SK-N-SH (cell line): ENCODE measurements around the gene ATXN10. TPM values are rescaled to one million over a fixed set of nuclear protein-coding genes. Genes with fewer than 3 reads are reported as not detected.

Experiments
- CTCF ChIA-PET: fragments of 300-600, 350-600 bp; formaldehyde crosslinking; extraction: SDS; loops from one replicate; lab custom pipeline; 2021; lab: Yijun Ruan, JAX
- POLR2A ChIA-PET: fragments of 350-600 bp; sonication (Branson Sonifier 250); formaldehyde crosslinking; extraction: SDS; loops from one replicate; lab custom pipeline; 2020; ENCODE audit warnings: antibody characterized with exemption, inconsistent platforms; lab: Yijun Ruan, JAX
- DNase-seq: peaks from one replicate; pipeline ENCODE4 v3.0.0; 2012
- H2AFZ ChIP-seq: fragments of 200-600 bp; sonication (generic); 2 replicates; pipeline ENCODE4 v1.8.1; 2016; ENCODE audit warnings: antibody characterized with exemption, mild to moderate bottlenecking, low read depth
- H3F3A ChIP-seq: fragments of 200-600 bp; sonication (generic); replicated peaks from 2 replicates; pipeline ENCODE3; 2016; ENCODE audit warnings: antibody characterized with exemption, mild to moderate bottlenecking; ENCODE audit not compliant: insufficient read depth
- H3K27ac ChIP-seq, 2 experiments: fragments of 200-500 bp in 1 of 2; fragments of 200-600 bp in 1 of 2; sonication (Bioruptor generic) in 1 of 2; sonication (generic), shearing (Covaris generic) in 1 of 2; 2 replicates each; pipeline versions ENCODE4 v1.5.1 to v1.6.1; 2014 to 2016; ENCODE audit warnings: low read depth in 2 of 2, inconsistent platforms in 1 of 2, low read length in 1 of 2, mild to moderate bottlenecking in 1 of 2, mixed read lengths in 1 of 2
- H3K27me3 ChIP-seq: fragments of 200-600 bp; sonication (generic), shearing (Covaris generic); 2 replicates; pipeline ENCODE4 v1.6.1; 2016; ENCODE audit warnings: mixed run types; ENCODE audit not compliant: insufficient read depth
- H3K36me3 ChIP-seq, 2 experiments: fragments of 200-500 bp in 1 of 2; fragments of 200-600 bp in 1 of 2; sonication (Bioruptor generic) in 1 of 2; sonication (generic) in 1 of 2; replicated peaks in 1 of 2; 2 replicates each; pipeline versions ENCODE3 to v1.5.1; 2014 to 2016; ENCODE audit warnings: low read length in 1 of 2, mild to moderate bottlenecking in 1 of 2; ENCODE audit not compliant: insufficient read depth in 2 of 2, control insufficient read depth in 1 of 2
- H3K4me1 ChIP-seq, 2 experiments: fragments of 200-500 bp in 1 of 2; fragments of 200-600 bp in 1 of 2; sonication (Bioruptor generic) in 1 of 2; sonication (generic), shearing (Covaris generic) in 1 of 2; 2 replicates each; pipeline versions ENCODE4 v1.5.1 to v1.6.1; 2014 to 2016; ENCODE audit warnings: low read depth in 1 of 2, low read length in 1 of 2, mixed run types in 1 of 2; ENCODE audit not compliant: insufficient read depth in 2 of 2, control insufficient read depth in 1 of 2
- H3K4me2 ChIP-seq: fragments of 200-600 bp; sonication (generic), shearing (Covaris generic); 2 replicates; pipeline ENCODE4 v1.6.1; 2017; ENCODE audit warnings: mixed run types
- H3K4me3 ChIP-seq, 2 experiments: fragments of 200-500 bp in 1 of 2; fragments of 200-600 bp in 1 of 2; sonication (Bioruptor generic) in 1 of 2; sonication (generic), shearing (Covaris generic) in 1 of 2; 2 replicates each; pipeline versions ENCODE4 v1.5.1 to v1.8.1; 2014 to 2016; ENCODE audit warnings: low read depth in 2 of 2, inconsistent platforms in 1 of 2, low read length in 1 of 2, mild to moderate bottlenecking in 1 of 2, mixed read lengths in 1 of 2, moderate library complexity in 1 of 2
- H3K79me2 ChIP-seq: fragments of 200-600 bp; sonication (generic); 2 replicates; pipeline ENCODE4 v1.8.1; 2017; ENCODE audit warnings: mild to moderate bottlenecking; ENCODE audit not compliant: insufficient read depth
- H3K9ac ChIP-seq: fragments of 200-600 bp; sonication (generic); 2 replicates; pipeline ENCODE4 v1.6.1; 2017; ENCODE audit warnings: mixed run types
- H3K9me2 ChIP-seq: fragments of 200-600 bp; sonication (generic); 2 replicates; pipeline ENCODE4 v1.6.1; 2017; ENCODE audit warnings: mixed run types
- H3K9me3 ChIP-seq: fragments of 200-600 bp; sonication (generic); 2 replicates; pipeline ENCODE4 v1.6.1; 2017; ENCODE audit warnings: mixed run types, mild to moderate bottlenecking, moderate library complexity
- H4K20me1 ChIP-seq: fragments of 200-600 bp; sonication (generic); 2 replicates; pipeline ENCODE4 v1.6.1; 2017; ENCODE audit warnings: mild to moderate bottlenecking, mixed run types; ENCODE audit not compliant: insufficient read depth
- CHD2 ChIP-seq: fragments of 150-350 bp; IDR thresholded peaks from 2 replicates; pipeline ENCODE4 v1.6.1; 2018; ENCODE audit warnings: low read length; ENCODE audit not compliant: partially characterized antibody
- FOXM1 ChIP-seq: IDR thresholded peaks from 2 replicates; pipeline ENCODE4 v1.4.0; 2012; ENCODE audit warnings: low read depth, mild to moderate bottlenecking
- MXI1 ChIP-seq: IDR thresholded peaks from 2 replicates; pipeline ENCODE4 v1.6.1; 2012; ENCODE audit warnings: mild to moderate bottlenecking, low read depth, low read length, improper control_type of control experiment
- PBX3 ChIP-seq: IDR thresholded peaks from 2 replicates; pipeline ENCODE4; 2012
- RCOR1 ChIP-seq: fragments of 150-350 bp; IDR thresholded peaks from 2 replicates; pipeline ENCODE4 v1.6.1; 2017; ENCODE audit warnings: antibody characterized with exemption, low read length
- SIN3A ChIP-seq: IDR thresholded peaks from 2 replicates; pipeline ENCODE4 v1.6.1; 2012; ENCODE audit warnings: low read depth, mild to moderate bottlenecking, low read length, moderate library complexity, borderline replicate concordance
- TAF1 ChIP-seq: IDR thresholded peaks from 2 replicates; pipeline ENCODE4 v1.6.1; 2012; ENCODE audit warnings: low read depth, mild to moderate bottlenecking, low read length, moderate library complexity, borderline replicate concordance
- TCF12 ChIP-seq: IDR thresholded peaks from 2 replicates; pipeline ENCODE4 v1.4.0; 2012
- TEAD4 ChIP-seq: IDR thresholded peaks from 2 replicates; pipeline ENCODE4 v1.4.0; 2012; ENCODE audit warnings: mild to moderate bottlenecking, borderline replicate concordance; ENCODE audit not compliant: insufficient read depth
- USF2 ChIP-seq: fragments of 150-350 bp; IDR thresholded peaks from 2 replicates; pipeline ENCODE4 v1.6.1; 2017; ENCODE audit warnings: antibody characterized with exemption, low read length, low read depth, borderline replicate concordance
- YY1 ChIP-seq: IDR thresholded peaks from 2 replicates; pipeline ENCODE4 v1.4.0; 2012; ENCODE audit warnings: low read depth, mild to moderate bottlenecking
- ZBTB33 ChIP-seq: IDR thresholded peaks from 2 replicates; pipeline ENCODE4 v1.4.0; 2012; ENCODE audit warnings: low read depth, borderline replicate concordance
- WGBS: methylation state at CpG from one replicate; pipeline ENCODE4 v1.1.6; 2017; ENCODE audit warnings: low lambda C conversion rate; 5-methylcytosine and 5-hydroxymethylcytosine counted together
- polyA plus RNA-seq, 3 experiments: library from polyadenylated mRNA; depleted of rRNA; stranded (reverse); fragments of >200 nt; gene quantifications; 2 replicates each; pipeline ENCODE4 v1.2.3, GENCODE V29; 2012

Gene ATXN10
- polyA plus RNA-seq, 1 of the 3 experiments (the other 2 are of a cell fraction) = 202 TPM

- H4K20me1 ChIP-seq = peaks cover 18% of the 10 kb centered on the region; the same call in 1 of the 2 replicates
- no peak overlapping the region for H2AFZ ChIP-seq
- CTCF ChIA-PET = no interaction called here
- H3K27me3 ChIP-seq = no peaks in the 10 kb centered on the region
- WGBS = 95% methylated on average over 3 of the region's 3 CpGs
- no peaks in the 10 kb centered on the region; a peak in 2 of 4 replicates for H3K4me1 ChIP-seq
- TF ChIP-seq RCOR1 (no peak), CHD2 (no peak), FOXM1 (no peak), MXI1 (no peak), YY1 (no peak)
- TF ChIP-seq, all 33 proteins: peak for 0
- Histone ChIP-seq H3K9me2 (no peaks in the 10 kb centered on the region), H3F3A (peaks cover 12% of the 10 kb centered on the region), H3K9ac (no peak overlapping the region), H3K9me3 (no peaks in the 10 kb centered on the region), H3K79me2 (peaks cover 81% of the 10 kb centered on the region), H3K4me2 (no peak overlapping the region), H3K36me3 (peaks cover 68 to 78% of the 10 kb centered on the region in 2 experiments), H3K4me3 (no peak overlapping the region), H3K27ac (no peak overlapping the region)
- POLR2A ChIA-PET = no interaction called here
- no peak for DNase-seq
These were observed 31.3 kb downstream of the ATXN10 start for GRCh38 chr22:45702981-45703380.

- Histone ChIP-seq H3K79me2 (peaks cover 81% of the 10 kb centered on the region), H3K36me3 (peaks cover 65 to 84% of the 10 kb centered on the region in 2 experiments), H3K4me3 (no peak overlapping the region), H2AFZ (no peak overlapping the region), H3K9me2 (no peaks in the 10 kb centered on the region), H3K27me3 (no peaks in the 10 kb centered on the region), H3K4me2 (no peak overlapping the region), H3K27ac (no peak overlapping the region), H3K9ac (no peak overlapping the region), H4K20me1 (peaks cover 22% of the 10 kb centered on the region), H3F3A (peaks cover 17% of the 10 kb centered on the region), H3K9me3 (no peaks in the 10 kb centered on the region), H3K4me1 (peaks cover 2 to 3% of the 10 kb centered on the region in 2 experiments; a peak in 3 of 4 replicates)
- POLR2A ChIA-PET = no interaction called here
- no peak for DNase-seq
- CTCF ChIA-PET = no interaction called here
- 100% methylated on average over 2 of the region's 2 CpGs for WGBS
- TF ChIP-seq SIN3A (no peak), ZBTB33 (no peak), USF2 (no peak), MXI1 (no peak), TCF12 (no peak), PBX3 (no peak), TEAD4 (no peak), TAF1 (no peak)
These were observed 32.1 kb downstream of the ATXN10 start for GRCh38 chr22:45703758-45704157.
